ENCODE results near the gene SLC9A7. TPM values are rescaled to one million over a fixed set of nuclear protein-coding genes. Genes with fewer than 3 reads are reported as not detected.
A peak's percentile ranks its signal among the peaks of the same experiment; 100 is the strongest.

SLC9A7 gene
- total and polyA plus RNA-seq, 2 donors (not counting 1 experiment from before 2014, with no cell fraction given): 13.9 to 47.7 TPM

DNA sequence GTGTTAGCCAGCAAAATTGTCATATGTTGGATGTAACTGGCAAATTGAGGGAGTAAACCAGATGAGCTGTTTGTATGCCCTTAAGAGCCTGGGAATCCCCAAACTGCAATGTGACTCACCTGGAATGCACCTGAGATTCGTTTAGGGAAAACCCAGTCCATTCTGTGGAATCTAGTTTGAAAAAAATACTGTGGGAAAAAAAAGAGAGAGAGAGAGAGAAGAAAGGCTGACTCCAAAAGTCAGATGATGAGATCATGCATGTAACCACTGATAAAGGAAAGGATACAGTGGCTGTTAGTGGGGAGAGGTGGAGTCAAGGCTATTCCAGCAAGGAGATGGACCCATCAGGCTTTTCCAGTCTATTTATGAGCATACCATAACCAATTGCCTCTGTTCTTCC, 48.5 kb downstream of the SLC9A7 start:
- DNase-seq (ENCODE audit: low read depth in 2 of 2): peak in 1 of 2 donors; percentile 77
- Histone ChIP-seq H3K4me2 (ENCODE audit: extremely low read depth, insufficient read depth, low read length) (no peak overlapping the region), H3K9me3 (ENCODE audit: control insufficient read depth, insufficient read depth, low read depth, low read length) (no peaks in the 10 kb centered on the region), H2AFZ (ENCODE audit: low read length) (no peak overlapping the region), H3K27ac (ENCODE audit: insufficient read depth, low read length) (no peak overlapping the region), H3K27me3 (ENCODE audit: control insufficient read depth, insufficient read depth, low read length) (no peaks in the 10 kb centered on the region), H3K79me2 (ENCODE audit: control insufficient read depth, insufficient read depth, low read length) (no peaks in the 10 kb centered on the region), H3K4me3 (replicated peaks in 1 of 4; ENCODE audit: control extremely low read depth in 1 of 4, insufficient read depth in 1 of 4, low read depth in 3 of 4, low read length in 4 of 4) (no peak overlapping the region), H3K36me3 (ENCODE audit: control insufficient read depth, insufficient read depth, low read length) (no peaks in the 10 kb centered on the region), H3K9ac (ENCODE audit: insufficient read depth, low read length) (no peak overlapping the region), H4K20me1 (ENCODE audit: control insufficient read depth, extremely low read depth, insufficient read depth, low read length) (no peaks in the 10 kb centered on the region), H3K4me1 (ENCODE audit: control insufficient read depth, extremely low read depth, insufficient read depth, low read length) (no peaks in the 10 kb centered on the region)
- TF ChIP-seq, protein P1, sequence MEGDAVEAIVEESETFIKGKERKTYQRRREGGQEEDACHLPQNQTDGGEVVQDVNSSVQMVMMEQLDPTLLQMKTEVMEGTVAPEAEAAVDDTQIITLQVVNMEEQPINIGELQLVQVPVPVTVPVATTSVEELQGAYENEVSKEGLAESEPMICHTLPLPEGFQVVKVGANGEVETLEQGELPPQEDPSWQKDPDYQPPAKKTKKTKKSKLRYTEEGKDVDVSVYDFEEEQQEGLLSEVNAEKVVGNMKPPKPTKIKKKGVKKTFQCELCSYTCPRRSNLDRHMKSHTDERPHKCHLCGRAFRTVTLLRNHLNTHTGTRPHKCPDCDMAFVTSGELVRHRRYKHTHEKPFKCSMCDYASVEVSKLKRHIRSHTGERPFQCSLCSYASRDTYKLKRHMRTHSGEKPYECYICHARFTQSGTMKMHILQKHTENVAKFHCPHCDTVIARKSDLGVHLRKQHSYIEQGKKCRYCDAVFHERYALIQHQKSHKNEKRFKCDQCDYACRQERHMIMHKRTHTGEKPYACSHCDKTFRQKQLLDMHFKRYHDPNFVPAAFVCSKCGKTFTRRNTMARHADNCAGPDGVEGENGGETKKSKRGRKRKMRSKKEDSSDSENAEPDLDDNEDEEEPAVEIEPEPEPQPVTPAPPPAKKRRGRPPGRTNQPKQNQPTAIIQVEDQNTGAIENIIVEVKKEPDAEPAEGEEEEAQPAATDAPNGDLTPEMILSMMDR (conservative IDR thresholded peaks at IDR 0.05 in 1 of 2, IDR thresholded peaks at IDR 0.05 in 1 of 2; ENCODE audit: low read depth in 1 of 2, low read length in 2 of 2): no peak
- no peak for TF ChIP-seq EZH2 (IDR thresholded peaks at IDR 0.05; ENCODE audit: low read length, missing control alignments)

DNA sequence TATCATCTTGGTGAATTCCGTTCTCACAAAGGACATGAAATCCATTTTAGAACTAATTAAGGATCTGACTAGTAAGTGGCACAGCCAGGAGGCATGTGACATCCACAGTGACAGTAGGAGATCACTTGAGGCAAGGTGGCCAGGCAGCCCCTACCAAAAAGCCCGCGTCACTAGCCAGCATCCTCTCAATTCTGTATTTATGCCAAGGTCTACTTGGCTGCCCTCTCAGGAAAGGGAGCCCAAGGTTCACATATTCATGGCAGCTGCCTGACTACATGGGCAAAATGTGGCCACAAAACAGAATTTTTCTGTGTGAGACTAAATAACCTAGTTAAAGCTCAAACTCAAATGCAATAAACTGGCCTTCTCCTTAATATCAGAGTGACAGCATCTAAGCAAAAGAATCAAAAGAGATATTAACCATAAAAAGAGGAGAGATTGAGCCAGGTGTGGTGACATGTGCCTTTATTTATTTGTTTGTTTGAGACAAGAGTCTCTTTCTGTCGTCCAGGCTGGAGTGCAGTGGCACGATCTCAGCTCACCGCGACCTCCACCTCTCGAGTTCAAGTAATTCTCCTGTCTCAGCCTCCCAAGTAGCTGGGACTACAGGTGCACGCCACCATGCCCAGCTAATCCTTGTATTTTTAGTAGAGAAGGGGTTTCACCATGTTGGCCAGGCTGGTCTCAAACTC, 51.5 kb downstream of the SLC9A7 start:
- Histone ChIP-seq H3K9ac (ENCODE audit: insufficient read depth, low read length) (no peak overlapping the region), H2AFZ (ENCODE audit: low read length) (no peak overlapping the region), H3K79me2 (ENCODE audit: control insufficient read depth, insufficient read depth, low read length) (peaks cover 1% of the 10 kb centered on the region), H4K20me1 (ENCODE audit: control insufficient read depth, extremely low read depth, insufficient read depth, low read length) (no peaks in the 10 kb centered on the region), H3K27ac (ENCODE audit: insufficient read depth, low read length) (no peak overlapping the region), H3K9me3 (ENCODE audit: control insufficient read depth, insufficient read depth, low read depth, low read length) (no peaks in the 10 kb centered on the region), H3K4me1 (ENCODE audit: control insufficient read depth, extremely low read depth, insufficient read depth, low read length) (no peaks in the 10 kb centered on the region), H3K36me3 (ENCODE audit: control insufficient read depth, insufficient read depth, low read length) (no peaks in the 10 kb centered on the region), H3K27me3 (ENCODE audit: control insufficient read depth, insufficient read depth, low read length) (no peaks in the 10 kb centered on the region), H3K4me2 (ENCODE audit: extremely low read depth, insufficient read depth, low read length) (no peak overlapping the region), H3K4me3 (replicated peaks in 1 of 4; ENCODE audit: control extremely low read depth in 1 of 4, insufficient read depth in 1 of 4, low read depth in 3 of 4, low read length in 4 of 4) (no peak overlapping the region)
- no peak for DNase-seq (ENCODE audit: low read depth in 2 of 2)
- TF ChIP-seq EZH2 (IDR thresholded peaks at IDR 0.05; ENCODE audit: low read length, missing control alignments): no peak
- TF ChIP-seq, protein P1 (conservative IDR thresholded peaks at IDR 0.05 in 1 of 2, IDR thresholded peaks at IDR 0.05 in 1 of 2; ENCODE audit: low read depth in 1 of 2, low read length in 2 of 2): no peak

DNA sequence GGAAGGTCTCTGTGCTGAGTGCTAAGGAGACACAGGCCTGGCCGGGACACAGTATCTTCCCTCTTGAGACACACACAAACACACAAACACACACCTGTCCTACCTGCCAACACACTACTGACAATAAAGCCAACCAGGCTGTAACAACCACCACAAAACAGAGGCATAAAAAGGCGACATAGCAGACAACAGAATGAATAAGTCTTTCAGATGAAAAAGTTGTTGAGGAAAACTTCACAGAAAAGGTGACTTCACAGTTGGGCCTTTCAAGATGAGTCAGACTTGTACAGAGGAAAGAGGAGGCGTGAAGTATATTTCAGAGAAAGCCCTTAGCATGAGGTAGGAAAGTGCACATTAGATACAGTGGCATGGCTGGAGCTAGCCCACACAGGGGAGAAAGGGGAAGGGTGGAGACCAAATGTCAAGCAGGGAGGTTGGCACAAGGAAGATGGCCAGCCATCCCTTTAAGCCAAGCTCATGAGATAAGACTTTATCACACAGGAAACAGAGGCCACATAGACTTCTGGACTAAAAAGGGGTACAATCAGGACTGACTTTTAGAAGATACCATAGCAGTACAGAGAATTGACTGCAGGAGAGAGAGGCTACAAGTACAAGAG, 54.0 kb downstream of the SLC9A7 start:
- H3K4me2 ChIP-seq (ENCODE audit: extremely low read depth, insufficient read depth, low read length): no peak overlapping the region
- H3K4me3 ChIP-seq (replicated peaks in 1 of 4; ENCODE audit: control extremely low read depth in 1 of 4, insufficient read depth in 1 of 4, low read depth in 3 of 4, low read length in 4 of 4): no peak overlapping the region
- no peaks in the 10 kb centered on the region for H3K36me3 ChIP-seq (ENCODE audit: control insufficient read depth, insufficient read depth, low read length)
- no peak overlapping the region for H3K9ac ChIP-seq (ENCODE audit: insufficient read depth, low read length)
- H3K4me1 ChIP-seq (ENCODE audit: control insufficient read depth, extremely low read depth, insufficient read depth, low read length): no peaks in the 10 kb centered on the region
- H3K27ac ChIP-seq (ENCODE audit: insufficient read depth, low read length): no peak overlapping the region
- no peak for TF ChIP-seq EZH2 (IDR thresholded peaks at IDR 0.05; ENCODE audit: low read length, missing control alignments)
- TF ChIP-seq, protein P1 (conservative IDR thresholded peaks at IDR 0.05 in 1 of 2, IDR thresholded peaks at IDR 0.05 in 1 of 2; ENCODE audit: low read depth in 1 of 2, low read length in 2 of 2): no peak
- H3K9me3 ChIP-seq (ENCODE audit: control insufficient read depth, insufficient read depth, low read depth, low read length): no peaks in the 10 kb centered on the region
- no peaks in the 10 kb centered on the region for H4K20me1 ChIP-seq (ENCODE audit: control insufficient read depth, extremely low read depth, insufficient read depth, low read length)
- peak in 1 of 2 donors; percentile 78 for DNase-seq (ENCODE audit: low read depth in 2 of 2)
- no peaks in the 10 kb centered on the region for H3K27me3 ChIP-seq (ENCODE audit: control insufficient read depth, insufficient read depth, low read length)
- H3K79me2 ChIP-seq (ENCODE audit: control insufficient read depth, insufficient read depth, low read length): peaks cover 1% of the 10 kb centered on the region
- no peak overlapping the region for H2AFZ ChIP-seq (ENCODE audit: low read length)
